HFFc6 (cell line): ENCODE data around the gene MRPL22. TPM values are rescaled to one million over a fixed set of nuclear protein-coding genes. Genes with fewer than 3 reads are reported as not detected.
"Not testable (repeated sequence)": the region's sequence is repeated elsewhere in the genome, so short reads cannot be mapped to it uniquely, and the experiment has no call there.

Experiments
- DNase-seq: peaks from one replicate; pipeline ENCODE4 v3.0.0-alpha.2; 2018
- H3K27ac Mint-ChIP-seq: 2 replicates; pipeline ENCODE4 v1.8.0; 2020; ENCODE audit warnings: mild to moderate bottlenecking, mixed read lengths
- H3K27me3 Mint-ChIP-seq: 2 replicates; pipeline ENCODE4 v1.8.0; 2021; ENCODE audit warnings: mild to moderate bottlenecking, moderate library complexity, mixed read lengths; ENCODE audit not compliant: insufficient read depth
- H3K36me3 Mint-ChIP-seq: 2 replicates; pipeline ENCODE4 v1.8.0; 2021; ENCODE audit warnings: low read depth, mixed read lengths
- H3K4me1 Mint-ChIP-seq: 2 replicates; pipeline ENCODE4 v1.8.0; 2020; ENCODE audit warnings: low read depth, mixed read lengths
- H3K4me3 Mint-ChIP-seq: 2 replicates; pipeline ENCODE4 v1.8.0; 2020; ENCODE audit warnings: mild to moderate bottlenecking, moderate library complexity, mixed read lengths
- H3K9me3 Mint-ChIP-seq: 2 replicates; pipeline ENCODE4 v1.8.0; 2020; ENCODE audit warnings: mild to moderate bottlenecking, mixed read lengths
- CTCF ChIP-seq: fragments of 200-600 bp; sonication (generic); IDR thresholded peaks from 2 replicates; pipeline ENCODE4 v1.5.0; 2021; ENCODE audit warnings: antibody characterized with exemption, mild to moderate bottlenecking
- total RNA-seq, 6 experiments: library from RNA; stranded (reverse); fragmentation: NEBNext Ultra II Directional; extraction: Animal tissue kit (Norgen Biotek cat#: 25700); gene quantifications; 2 replicates in 1 of 6; 3 replicates in 5 of 6; pipeline ENCODE4 v1.2.3, GENCODE V29; 2021

Gene MRPL22
- total RNA-seq, 6 experiments from 2014 or later = 44.1 to 60.9 (median 57.7) TPM

- no peaks in the 10 kb centered on the region; the same call in 1 of the 2 replicates for H3K27me3 Mint-ChIP-seq
- peaks cover 17% of the 10 kb centered on the region for H3K4me1 Mint-ChIP-seq
- H3K27ac Mint-ChIP-seq = no peak overlapping the region
- H3K4me3 Mint-ChIP-seq = no peak overlapping the region
- TF ChIP-seq CTCF = no peak
- H3K36me3 Mint-ChIP-seq = peaks cover 3% of the 10 kb centered on the region
- no peaks in the 10 kb centered on the region for H3K9me3 Mint-ChIP-seq
- DNase-seq = peak; percentile 14
Observed at GRCh38 chr5:154970759-154971158, 29.9 kb downstream of the MRPL22 start.

GRCh38 chr5:154971501-154971900 is 30.6 kb downstream of the MRPL22 start:
- H3K36me3 Mint-ChIP-seq = peaks cover 10% of the 10 kb centered on the region
- H3K4me3 Mint-ChIP-seq = no peak overlapping the region
- no peaks in the 10 kb centered on the region for H3K9me3 Mint-ChIP-seq
- no peak for DNase-seq
- no peak for TF ChIP-seq CTCF
- no peaks in the 10 kb centered on the region; the same call in 1 of the 2 replicates for H3K27me3 Mint-ChIP-seq
- no peak overlapping the region; the same call in 1 of the 2 replicates for H3K27ac Mint-ChIP-seq
- H3K4me1 Mint-ChIP-seq = peaks cover 9% of the 10 kb centered on the region

GRCh38 chr5:154972476-154973080 is 31.7 kb downstream of the MRPL22 start:
- peak; percentile 86 for TF ChIP-seq CTCF
- H3K36me3 Mint-ChIP-seq = peaks cover 10% of the 10 kb centered on the region
- no peaks in the 10 kb centered on the region for H3K9me3 Mint-ChIP-seq
- peak; percentile 45 for DNase-seq
- peaks cover 2% of the 10 kb centered on the region; the same call in 1 of the 2 replicates for H3K27me3 Mint-ChIP-seq
- peaks cover 12% of the 10 kb centered on the region for H3K4me1 Mint-ChIP-seq
- H3K27ac Mint-ChIP-seq = no peak overlapping the region
- H3K4me3 Mint-ChIP-seq = no peak overlapping the region

GRCh38 chr5:154976082-154976481 is 35.2 kb downstream of the MRPL22 start:
- H3K4me1 Mint-ChIP-seq, DNase-seq, H3K9me3 Mint-ChIP-seq, H3K4me3 Mint-ChIP-seq, H3K27ac Mint-ChIP-seq, H3K27me3 Mint-ChIP-seq: not testable (repeated sequence)
- H3K36me3 Mint-ChIP-seq = peaks cover 10% of the 10 kb centered on the region

- Mint-ChIP-seq H3K36me3 (peaks cover 10% of the 10 kb centered on the region), H3K4me3 (no peak overlapping the region), H3K27ac (no peak overlapping the region), H3K27me3 (peaks cover 5% of the 10 kb centered on the region; the same call in 1 of the 2 replicates), H3K4me1 (peaks cover 5% of the 10 kb centered on the region), H3K9me3 (no peaks in the 10 kb centered on the region)
- peak; percentile 24 for DNase-seq
- no peak for TF ChIP-seq CTCF
Observed at GRCh38 chr5:154977409-154977808, 36.5 kb downstream of the MRPL22 start.

- H3K4me1 Mint-ChIP-seq, H3K9me3 Mint-ChIP-seq, DNase-seq, H3K27ac Mint-ChIP-seq, H3K4me3 Mint-ChIP-seq, H3K27me3 Mint-ChIP-seq: not testable (repeated sequence)
- H3K36me3 Mint-ChIP-seq = peaks cover 10% of the 10 kb centered on the region
Observed at GRCh38 chr5:154978294-154978693, 37.4 kb downstream of the MRPL22 start.
